Measurements from ENCODE around the gene MXRA7.
"Not testable (repeated sequence)": the region's sequence is repeated elsewhere in the genome, so short reads cannot be mapped to it uniquely, and the experiment has no call there.

MXRA7 gene

DNA sequence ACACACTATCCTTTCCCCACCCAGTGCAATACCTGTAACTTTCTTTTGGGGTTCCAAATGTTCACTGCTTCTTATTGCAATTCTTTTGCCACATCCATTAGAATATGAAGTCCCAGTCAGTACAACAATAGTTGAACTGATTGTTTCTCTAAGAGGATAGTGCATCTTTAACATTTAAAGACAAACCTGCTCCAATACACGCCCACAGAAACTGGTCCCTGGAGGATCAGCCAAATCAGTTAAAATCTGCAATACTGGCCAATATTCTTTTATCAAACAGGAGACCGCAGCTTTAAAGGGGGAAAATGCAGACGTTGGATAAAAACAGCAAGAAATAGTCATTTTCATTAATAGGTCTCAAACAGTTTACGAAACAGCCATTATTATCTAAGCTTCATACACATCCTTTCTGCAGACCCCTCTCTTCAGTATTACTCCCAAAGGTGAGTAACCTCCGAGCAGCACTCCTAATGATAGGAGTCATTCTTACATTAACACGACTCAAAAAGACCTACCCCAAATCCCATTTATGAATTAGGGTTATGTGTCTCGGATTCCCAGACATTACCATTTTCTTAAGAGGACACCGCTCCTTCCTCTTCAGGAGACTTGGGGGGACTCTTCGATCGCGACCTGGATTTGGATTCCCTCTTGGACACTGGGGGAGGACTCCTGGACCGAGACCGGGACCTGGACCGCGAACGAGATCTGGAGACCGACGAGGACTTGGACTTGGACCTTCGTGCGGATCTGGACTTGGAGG is 25.0 kb upstream of the MXRA7 start:
- DNase-seq (ENCODE audit: low spot score), result no peak

- DNase-seq (ENCODE audit: low spot score), result peak; percentile 30
These were observed 24.2 kb upstream of the MXRA7 start for GRCh38 chr17:76735006-76735405.

- DNase-seq (ENCODE audit: low spot score), result peak; percentile 34
These were observed 23.5 kb upstream of the MXRA7 start for GRCh38 chr17:76734080-76734840.

DNA sequence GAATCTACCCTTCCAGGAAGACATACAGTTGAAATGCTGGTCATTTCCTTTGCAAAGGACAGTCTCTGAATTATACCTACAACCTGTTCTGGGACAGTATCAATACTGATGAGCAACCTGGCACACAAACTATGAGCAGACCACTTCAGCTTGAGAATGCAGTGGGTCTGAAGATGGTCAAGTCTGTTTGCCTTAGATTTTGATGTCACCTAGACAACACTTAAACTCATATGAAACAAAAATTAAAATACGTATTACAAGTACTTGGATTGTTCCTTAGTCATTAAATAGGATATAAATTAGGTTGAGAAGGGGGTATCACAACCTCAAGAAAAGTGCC is 22.8 kb upstream of the MXRA7 start:
- no peak for DNase-seq (ENCODE audit: low spot score)

GRCh38 chr17:76732734-76733617 is 22.2 kb upstream of the MXRA7 start:
- no peak for DNase-seq (ENCODE audit: low spot score)

DNA sequence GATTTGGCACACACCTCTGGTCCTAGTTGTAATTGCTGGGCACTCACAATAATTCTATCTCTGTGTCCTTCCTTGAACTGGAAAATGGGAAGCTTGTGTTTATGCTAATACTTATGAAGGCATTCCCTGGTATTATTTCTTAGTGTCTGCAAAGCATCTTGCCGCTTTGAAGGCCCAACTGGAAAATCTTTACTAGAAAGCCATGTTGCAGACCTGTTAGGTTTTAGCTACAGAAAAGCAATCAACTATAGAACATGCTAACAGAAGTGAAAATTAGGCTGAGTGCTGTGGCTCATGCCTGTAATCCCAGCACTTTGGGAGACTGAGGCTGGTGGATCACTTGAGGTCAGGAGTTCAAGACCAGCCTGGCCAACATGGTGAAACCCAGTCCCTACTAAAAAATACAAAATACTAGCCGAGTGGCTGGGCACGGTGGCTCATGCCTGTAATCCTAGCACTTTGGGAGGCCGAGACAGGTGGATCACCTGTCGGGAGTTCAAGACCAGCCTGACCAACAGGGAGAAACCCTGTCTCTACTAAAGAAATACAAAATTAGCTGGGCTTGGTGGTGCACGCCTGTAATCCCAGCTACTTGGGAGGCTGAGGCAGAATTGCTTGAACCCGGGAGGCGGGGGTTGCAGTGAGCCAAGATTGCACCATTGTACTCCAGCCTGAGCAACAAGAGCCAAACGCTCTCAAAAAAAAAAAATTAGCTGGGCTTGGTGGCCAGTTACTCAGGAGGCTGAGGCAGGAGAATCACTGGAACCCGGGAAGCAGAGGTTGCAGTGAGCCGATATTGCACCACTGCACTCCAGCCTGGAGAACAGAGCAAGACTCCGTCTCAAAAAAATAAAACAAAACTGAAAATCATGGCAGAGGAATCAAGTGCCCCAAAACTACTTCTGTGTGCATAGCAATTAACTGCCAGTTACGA is 21.3 kb upstream of the MXRA7 start:
- DNase-seq (ENCODE audit: low spot score), result not testable (repeated sequence)

DNA sequence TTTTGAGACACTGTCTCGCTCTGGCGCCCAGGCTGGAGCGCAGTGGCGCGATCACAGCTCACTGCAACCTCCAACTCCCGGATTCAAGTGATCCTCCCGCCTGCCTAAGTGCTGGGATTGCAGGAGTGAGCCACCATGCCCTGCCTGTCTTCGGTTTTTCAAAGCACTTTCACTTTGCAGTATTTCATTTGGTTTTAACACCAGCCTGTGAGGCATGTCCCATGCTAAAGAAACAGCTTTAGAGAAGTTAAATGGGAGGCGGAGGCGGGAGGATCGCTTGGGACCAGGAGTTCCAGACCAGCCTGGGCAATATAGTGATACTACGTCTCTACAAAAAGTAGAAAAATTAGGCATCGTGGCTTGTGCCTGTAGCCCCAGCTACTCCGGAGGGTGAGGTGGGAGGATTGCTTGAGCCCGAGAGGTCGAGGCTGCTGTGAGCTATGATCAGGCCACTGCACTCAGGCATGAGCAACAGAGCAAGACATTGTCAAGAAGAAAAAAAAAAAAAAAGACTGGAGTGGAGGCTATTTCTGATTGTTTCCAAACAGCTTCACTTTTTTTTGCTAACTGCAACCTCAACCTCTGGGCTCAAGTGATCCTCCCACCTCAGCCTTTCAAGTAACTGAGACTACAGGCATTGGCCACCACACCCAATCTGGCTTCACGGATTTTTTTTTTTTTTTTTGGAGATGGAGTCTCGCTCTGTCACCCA is 17.1 kb upstream of the MXRA7 start:
- no peak for DNase-seq (ENCODE audit: low spot score)

GRCh38 chr17:76726776-76727718 is 16.3 kb upstream of the MXRA7 start, which contains the start of gene METTL23:
TSS of gene METTL23 (plus strand) at chr17:76726839. CDS start at chr17:76729711, 2,872 bp downstream.
- DNase-seq (ENCODE audit: low spot score), result peak; percentile 74

DNA sequence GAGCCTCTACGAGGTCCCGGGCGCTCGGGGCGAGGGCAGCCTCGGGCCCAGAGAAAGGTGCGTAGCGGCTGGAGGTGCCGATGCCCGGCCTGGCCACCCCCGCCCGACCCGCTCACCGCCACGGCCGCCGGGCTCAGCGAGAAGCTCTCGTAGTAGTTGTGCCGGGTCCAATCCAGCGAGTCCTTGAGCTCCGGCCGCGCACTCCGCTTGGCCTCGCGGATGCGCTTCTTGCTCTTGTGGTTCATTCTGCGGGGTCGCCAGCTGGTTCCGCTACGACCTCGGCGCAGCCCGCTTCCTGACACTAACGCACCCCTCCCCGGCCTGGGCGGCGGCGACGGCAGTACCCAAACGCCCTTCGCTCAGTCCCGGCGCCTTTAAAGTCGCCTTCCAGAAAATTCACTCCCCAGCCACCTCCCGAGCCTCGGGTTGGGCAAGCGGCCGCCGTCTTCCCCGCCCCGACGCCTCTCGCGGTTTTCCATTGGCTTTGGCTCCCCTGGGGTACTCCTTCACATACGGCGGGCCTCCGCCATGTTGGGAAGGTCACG is 15.5 kb upstream of the MXRA7 start, which contains the start of gene JMJD6:
TSS of gene JMJD6 (minus strand) at position 376 of the 545 bp plus-strand sequence. CDS start at position 245, 131 bp downstream.
- DNase-seq (ENCODE audit: low spot score), result peak; percentile 96

DNA sequence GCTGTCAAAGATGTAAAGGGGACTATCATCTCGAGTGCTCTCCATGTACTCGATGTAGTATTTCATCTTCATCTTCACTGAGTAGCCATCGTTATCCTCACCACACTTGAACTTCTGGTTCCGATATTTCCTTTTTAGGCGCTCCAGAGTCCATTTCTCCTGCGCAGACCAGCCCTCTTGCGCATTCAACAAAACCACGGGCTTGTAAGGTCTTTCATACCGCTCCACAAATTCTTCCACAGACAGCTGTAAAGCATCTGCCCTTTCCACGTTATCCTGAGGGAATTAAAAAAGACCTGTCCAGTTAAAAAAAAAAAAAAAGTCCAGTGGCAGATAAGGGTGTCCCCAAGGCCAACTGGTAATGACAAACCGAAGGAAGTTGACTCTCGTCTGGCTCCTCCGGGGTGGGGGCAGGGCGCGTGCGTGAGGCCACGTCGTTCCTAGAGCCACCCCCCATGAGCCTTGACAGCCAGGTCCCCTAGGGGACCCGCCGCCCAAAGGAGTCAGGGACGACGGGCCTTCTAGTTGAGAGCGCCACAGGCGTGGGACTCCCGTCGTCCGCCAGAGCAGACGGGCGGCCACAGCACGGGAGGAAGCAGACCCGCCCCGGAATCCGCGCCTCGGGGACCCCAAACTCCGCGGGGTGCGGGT is 14.9 kb upstream of the MXRA7 start:
- DNase-seq (ENCODE audit: low spot score), result peak; percentile 69

DNA sequence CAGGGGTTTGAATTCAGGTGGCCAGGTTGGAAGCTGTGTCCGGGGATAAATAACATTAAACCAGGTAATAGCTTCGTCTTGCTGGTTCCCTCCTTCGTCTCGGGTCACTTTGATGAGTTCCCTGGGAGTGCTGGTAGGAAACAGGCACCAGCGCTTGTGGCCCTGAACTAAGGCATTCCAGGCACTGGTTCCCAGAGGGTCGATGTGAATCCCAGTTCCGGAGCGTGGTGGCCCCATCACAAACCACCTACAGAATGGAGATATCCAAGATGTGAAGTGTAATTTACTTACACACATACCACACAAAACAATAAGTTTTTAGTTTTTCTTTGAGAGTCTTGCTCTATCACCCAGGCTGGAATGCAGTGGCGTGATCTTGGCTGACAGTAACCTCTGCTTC is 13.0 kb upstream of the MXRA7 start:
- no peak for DNase-seq (ENCODE audit: low spot score)

GRCh38 chr17:76722977-76723376 is 12.2 kb upstream of the MXRA7 start:
- DNase-seq (ENCODE audit: low spot score), result not testable (repeated sequence)

DNA sequence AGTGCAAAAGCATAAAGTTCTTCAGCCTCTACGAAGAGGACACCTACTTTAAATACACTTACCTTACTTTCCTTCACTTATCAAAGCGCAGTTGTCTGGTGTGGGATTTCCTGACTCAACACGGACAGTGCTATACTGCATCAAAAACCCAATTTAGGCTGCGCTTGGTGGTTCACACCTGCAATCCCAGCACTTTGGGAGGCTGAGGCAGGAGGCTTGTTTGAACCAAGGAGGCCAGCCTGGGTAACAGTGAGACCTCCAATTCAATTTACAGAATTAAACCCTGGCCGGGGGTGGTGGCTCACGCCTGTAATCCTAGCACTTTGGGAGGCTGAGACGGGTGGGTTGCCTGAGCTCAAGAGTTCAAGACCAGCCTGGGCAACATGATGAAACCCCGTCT is 11.5 kb upstream of the MXRA7 start:
- DNase-seq (ENCODE audit: low spot score), result no peak

DNA sequence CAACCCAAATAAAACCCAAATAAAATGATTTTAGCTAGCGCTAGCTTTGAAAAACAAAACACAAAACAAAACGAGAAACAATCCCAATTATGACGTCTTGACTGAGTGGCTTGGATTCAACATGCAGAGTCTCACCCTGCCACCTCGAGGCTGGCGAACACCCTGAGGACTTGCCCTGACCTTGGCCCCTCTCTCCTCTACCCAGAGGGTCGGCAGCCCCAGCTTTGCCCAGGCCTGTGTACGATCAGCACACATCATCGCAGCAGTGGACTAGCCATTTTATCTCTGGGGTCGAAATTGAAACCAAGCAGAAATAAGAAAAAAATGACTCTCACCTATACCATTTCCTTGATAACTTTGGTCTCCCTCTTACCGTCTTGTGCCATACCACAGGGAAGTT is 10.7 kb upstream of the MXRA7 start:
- DNase-seq (ENCODE audit: low spot score), result no peak

DNA sequence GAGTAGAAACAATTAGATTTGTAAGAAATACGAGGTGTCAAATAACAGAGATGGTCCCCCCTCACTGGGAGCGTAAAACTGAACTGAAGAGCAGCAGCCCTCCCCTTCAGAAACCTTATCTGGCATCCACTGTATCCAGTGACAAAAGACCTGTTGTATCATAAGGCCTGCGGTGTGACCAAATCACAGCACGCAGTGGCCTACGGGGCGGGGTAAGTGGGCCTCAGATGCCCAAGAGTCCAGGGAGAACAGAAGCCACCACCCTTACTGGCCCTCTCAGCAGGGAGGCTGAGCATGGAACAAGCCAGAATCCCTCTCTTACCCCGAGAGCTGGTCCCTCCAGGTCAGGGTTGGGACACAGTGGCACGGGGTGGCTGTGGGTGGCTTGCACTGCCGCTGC is 10.2 kb upstream of the MXRA7 start:
- DNase-seq (ENCODE audit: low spot score), result no peak

- DNase-seq (ENCODE audit: low spot score), result no peak
These were observed 9.4 kb upstream of the MXRA7 start for GRCh38 chr17:76720211-76720610.

- no peak for DNase-seq (ENCODE audit: low spot score)
These were observed 7.8 kb upstream of the MXRA7 start for GRCh38 chr17:76718516-76718915.

DNA sequence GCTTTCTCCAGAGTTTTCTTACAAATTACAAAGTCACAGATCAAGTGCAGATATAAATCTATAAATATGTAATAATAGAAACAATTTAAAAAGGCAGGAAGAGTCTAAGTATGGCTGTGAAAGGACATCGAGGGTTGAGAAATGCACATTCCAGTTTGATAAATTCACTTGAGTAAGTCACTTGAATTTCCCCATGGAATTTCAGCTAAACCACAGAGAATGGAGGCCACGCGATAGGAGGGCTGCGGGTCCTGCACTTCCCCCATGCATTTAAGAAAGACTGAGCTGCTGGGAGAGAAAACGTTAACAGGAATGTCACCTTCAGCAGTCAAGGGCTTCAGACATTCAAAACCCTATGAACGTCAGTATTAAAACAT is 6.1 kb upstream of the MXRA7 start:
- DNase-seq (ENCODE audit: low spot score), result no peak

All from CD4-positive, alpha-beta T cell treated with Interleukin-15 for 4 hours (primary cell).